ENCODE measurements around the gene EXOC4.

GRCh38 chr7:134083766-134084487 is 831.0 kb downstream of the EXOC4 start:
- TF ChIP-seq CTCF (IDR thresholded peaks at IDR 0.05) (no peak), POLR2AphosphoS5 (IDR thresholded peaks at IDR 0.05) (no peak), POLR2A (IDR thresholded peaks at IDR 0.05) (no peak)
